CD4-positive, CD25-positive, alpha-beta regulatory T cell (primary cell): ENCODE results near the gene PRG3. TPM values are rescaled to one million over a fixed set of nuclear protein-coding genes. Genes with fewer than 3 reads are reported as not detected.

Experiments used
- ATAC-seq, 2 donors: fragments of 150-1000 bp; cut with Tn5 transposase; one replicate each; pipeline ENCODE4 v1.10.0; 2021; ENCODE audit warnings: low read depth in 2 of 2, moderate number of reproducible peaks in 2 of 2, moderate library complexity in 1 of 2
- DNase-seq, 3 donors: peaks; one replicate each; pipeline versions ENCODE4 v3.0.0 to v3.0.0-alpha.2; 2012 to 2022; ENCODE audit warnings: mixed read lengths in 1 of 3
- H3K27ac ChIP-seq: one replicate; pipeline ENCODE4 v1.7.0; 2013; ENCODE audit warnings: mild to moderate bottlenecking, low read length; ENCODE audit not compliant: insufficient read depth, poor library complexity, severe bottlenecking
- H3K27me3 ChIP-seq: one replicate; pipeline ENCODE4 v1.7.0; 2013; ENCODE audit warnings: low read length; ENCODE audit not compliant: control insufficient read depth, insufficient read depth
- H3K36me3 ChIP-seq: one replicate; pipeline ENCODE4 v1.7.0; 2013; ENCODE audit warnings: mild to moderate bottlenecking, low read length, moderate library complexity; ENCODE audit not compliant: control insufficient read depth, insufficient read depth
- H3K4me1 ChIP-seq: 2 replicates; pipeline ENCODE4 v1.7.0; 2013; ENCODE audit warnings: mild to moderate bottlenecking, low read length; ENCODE audit not compliant: insufficient read depth, control insufficient read depth, poor library complexity, severe bottlenecking
- H3K4me3 ChIP-seq: one replicate; pipeline ENCODE4 v1.7.0; 2013; ENCODE audit warnings: low read depth, mild to moderate bottlenecking, low read length, moderate library complexity
- H3K9me3 ChIP-seq, 2 experiments: 1 replicate in 1 of 2; 2 replicates in 1 of 2; pipeline ENCODE4 v1.7.0; 2013; ENCODE audit warnings: low read length in 2 of 2, mild to moderate bottlenecking in 1 of 2, moderate library complexity in 1 of 2; ENCODE audit not compliant: control insufficient read depth in 2 of 2
- H3K27ac Mint-ChIP-seq, 3 donors: one replicate each; pipeline ENCODE4 v1.8.0; 2020 to 2022; ENCODE audit warnings: mild to moderate bottlenecking in 3 of 3, mixed read lengths in 3 of 3, moderate library complexity in 2 of 3
- H3K27me3 Mint-ChIP-seq: one replicate; pipeline ENCODE4 v1.8.0; 2022; ENCODE audit warnings: mild to moderate bottlenecking, mixed read lengths
- H3K36me3 Mint-ChIP-seq: one replicate; pipeline ENCODE4 v1.8.0; 2020; ENCODE audit warnings: mixed read lengths
- H3K4me1 Mint-ChIP-seq, 4 donors: one replicate each; pipeline ENCODE4 v1.8.0; 2020 to 2022; ENCODE audit warnings: mixed read lengths in 4 of 4, mild to moderate bottlenecking in 1 of 4
- H3K4me3 Mint-ChIP-seq, 4 donors: one replicate each; pipeline ENCODE4 v1.8.0; 2020 to 2022; ENCODE audit warnings: mild to moderate bottlenecking in 4 of 4, mixed read lengths in 4 of 4, moderate library complexity in 3 of 4
- H3K9me3 Mint-ChIP-seq, 7 donors: one replicate each; pipeline ENCODE4 v1.8.0; 2020 to 2022; ENCODE audit warnings: mixed read lengths in 7 of 7, mild to moderate bottlenecking in 3 of 7, moderate library complexity in 2 of 7
- polyA plus RNA-seq, 4 donors: library from polyadenylated mRNA; unstranded; fragments of 300-500 nt; fragmentation: Illumina TruSeq; gene quantifications; one replicate each; pipeline ENCODE4 v1.2.3, GENCODE V29; 2021
- total RNA-seq: library from RNA; stranded (reverse); gene quantifications from one replicate; pipeline ENCODE4 v1.2.3, GENCODE V29; 2022

Gene PRG3
- total and polyA plus RNA-seq, 5 donors from 2014 or later, result not detected

GRCh38 chr11:57378186-57378585, 2.8 kb downstream of the PRG3 start:
- H3K27ac ChIP-seq, result no peak overlapping the region
- Mint-ChIP-seq H3K27me3 (peaks cover 9% of the 10 kb centered on the region), H3K27ac (no peak overlapping the region), H3K4me1 (no peaks in the 10 kb centered on the region), H3K36me3 (no peaks in the 10 kb centered on the region), H3K9me3 (peaks cover 0 to 2% (median 0%) of the 10 kb centered on the region in 7 donors), H3K4me3 (no peak overlapping the region)
- ATAC-seq, result no peak
- no peaks in the 10 kb centered on the region for H3K27me3 ChIP-seq
- DNase-seq, result no peak
- H3K4me1 ChIP-seq, result no peaks in the 10 kb centered on the region
- no peaks in the 10 kb centered on the region for H3K36me3 ChIP-seq
- H3K4me3 ChIP-seq, result no peak overlapping the region
- no peaks in the 10 kb centered on the region for H3K9me3 ChIP-seq

- Mint-ChIP-seq H3K4me1 (no peaks in the 10 kb centered on the region), H3K27ac (no peak overlapping the region)
- no peak for ATAC-seq
Observed at GRCh38 chr11:57377107-57377506, 3.8 kb downstream of the PRG3 start.

GRCh38 chr11:57376095-57377090, 4.6 kb downstream of the PRG3 start:
- Mint-ChIP-seq H3K27ac (no peak overlapping the region), H3K9me3 (peaks cover 0 to 2% (median 0%) of the 10 kb centered on the region in 7 donors), H3K4me3 (no peak overlapping the region), H3K4me1 (no peaks in the 10 kb centered on the region), H3K27me3 (peaks cover 9% of the 10 kb centered on the region), H3K36me3 (no peaks in the 10 kb centered on the region)
- H3K27me3 ChIP-seq, result no peaks in the 10 kb centered on the region
- H3K4me3 ChIP-seq, result no peak overlapping the region
- DNase-seq (no peak), ATAC-seq (no peak)
- H3K27ac ChIP-seq, result no peak overlapping the region
- no peaks in the 10 kb centered on the region for H3K9me3 ChIP-seq
- H3K36me3 ChIP-seq, result no peaks in the 10 kb centered on the region
- no peaks in the 10 kb centered on the region for H3K4me1 ChIP-seq

More at GRCh38 chr11:57377107-57377506, 3.8 kb downstream of the PRG3 start:
- Histone ChIP-seq H3K36me3 (no peaks in the 10 kb centered on the region), H3K9me3 (no peaks in the 10 kb centered on the region), H3K27ac (no peak overlapping the region), H3K4me3 (no peak overlapping the region), H3K27me3 (no peaks in the 10 kb centered on the region), H3K4me1 (no peaks in the 10 kb centered on the region)
- Mint-ChIP-seq H3K27me3 (peaks cover 9% of the 10 kb centered on the region), H3K4me3 (no peak overlapping the region), H3K36me3 (no peaks in the 10 kb centered on the region), H3K9me3 (peaks cover 0 to 2% (median 0%) of the 10 kb centered on the region in 7 donors)
- no peak for DNase-seq

- Histone ChIP-seq H3K27ac (no peak overlapping the region), H3K4me3 (no peak overlapping the region), H3K4me1 (no peaks in the 10 kb centered on the region), H3K27me3 (no peaks in the 10 kb centered on the region), H3K9me3 (no peaks in the 10 kb centered on the region), H3K36me3 (no peaks in the 10 kb centered on the region)
- Mint-ChIP-seq H3K9me3 (peaks cover 0 to 2% (median 0%) of the 10 kb centered on the region in 7 donors), H3K36me3 (no peaks in the 10 kb centered on the region), H3K4me3 (no peak overlapping the region), H3K4me1 (no peaks in the 10 kb centered on the region), H3K27me3 (peaks cover 4% of the 10 kb centered on the region), H3K27ac (no peak overlapping the region)
- DNase-seq, result no peak
- no peak for ATAC-seq
Observed at GRCh38 chr11:57375490-57375889, 5.5 kb downstream of the PRG3 start.

- DNase-seq, result no peak
- Histone ChIP-seq H3K9me3 (no peaks in the 10 kb centered on the region), H3K36me3 (no peaks in the 10 kb centered on the region), H3K4me3 (no peak overlapping the region), H3K27ac (no peak overlapping the region), H3K4me1 (no peaks in the 10 kb centered on the region), H3K27me3 (no peaks in the 10 kb centered on the region)
- no peak for ATAC-seq
- no peaks in the 10 kb centered on the region for H3K27me3 Mint-ChIP-seq
- no peak overlapping the region for H3K4me3 Mint-ChIP-seq
- no peaks in the 10 kb centered on the region for H3K9me3 Mint-ChIP-seq
- H3K27ac Mint-ChIP-seq, result no peak overlapping the region
- H3K36me3 Mint-ChIP-seq, result no peaks in the 10 kb centered on the region
- H3K4me1 Mint-ChIP-seq, result no peaks in the 10 kb centered on the region
Observed at GRCh38 chr11:57374966-57375365, 6.0 kb downstream of the PRG3 start.

- Mint-ChIP-seq H3K4me1 (no peaks in the 10 kb centered on the region), H3K9me3 (no peaks in the 10 kb centered on the region)
Observed at GRCh38 chr11:57373146-57373545, 7.8 kb downstream of the PRG3 start.

GRCh38 chr11:57370941-57371340, 10.0 kb downstream of the PRG3 start:
- Histone ChIP-seq H3K4me3 (no peak overlapping the region), H3K4me1 (no peaks in the 10 kb centered on the region), H3K9me3 (no peaks in the 10 kb centered on the region), H3K36me3 (no peaks in the 10 kb centered on the region), H3K27me3 (no peaks in the 10 kb centered on the region), H3K27ac (no peak overlapping the region)
- no peaks in the 10 kb centered on the region for H3K9me3 Mint-ChIP-seq
- no peaks in the 10 kb centered on the region for H3K4me1 Mint-ChIP-seq
- ATAC-seq (no peak), DNase-seq (no peak)
- no peak overlapping the region for H3K27ac Mint-ChIP-seq
- H3K27me3 Mint-ChIP-seq, result no peaks in the 10 kb centered on the region
- no peak overlapping the region for H3K4me3 Mint-ChIP-seq
- H3K36me3 Mint-ChIP-seq, result no peaks in the 10 kb centered on the region

More at GRCh38 chr11:57373146-57373545, 7.8 kb downstream of the PRG3 start:
- Histone ChIP-seq H3K27me3 (no peaks in the 10 kb centered on the region), H3K4me1 (no peaks in the 10 kb centered on the region), H3K27ac (no peak overlapping the region), H3K36me3 (no peaks in the 10 kb centered on the region), H3K4me3 (no peak overlapping the region), H3K9me3 (no peaks in the 10 kb centered on the region)
- Mint-ChIP-seq H3K4me3 (no peak overlapping the region), H3K27me3 (no peaks in the 10 kb centered on the region), H3K27ac (no peak overlapping the region), H3K36me3 (no peaks in the 10 kb centered on the region)
- DNase-seq (no peak), ATAC-seq (no peak)

GRCh38 chr11:57370251-57370650, 10.7 kb downstream of the PRG3 start:
- Mint-ChIP-seq H3K4me3 (no peak overlapping the region), H3K9me3 (no peaks in the 10 kb centered on the region), H3K27ac (no peak overlapping the region), H3K4me1 (no peaks in the 10 kb centered on the region), H3K36me3 (no peaks in the 10 kb centered on the region), H3K27me3 (no peaks in the 10 kb centered on the region)
- H3K4me3 ChIP-seq, result no peak overlapping the region
- DNase-seq, result no peak
- no peaks in the 10 kb centered on the region for H3K36me3 ChIP-seq
- H3K27ac ChIP-seq, result no peak overlapping the region
- no peaks in the 10 kb centered on the region for H3K9me3 ChIP-seq
- ATAC-seq, result no peak
- no peaks in the 10 kb centered on the region for H3K4me1 ChIP-seq
- no peaks in the 10 kb centered on the region for H3K27me3 ChIP-seq
